Stimulated activated naive CD4-positive, alpha-beta T cell (primary cell): ENCODE data around the gene CLEC12A.
"Not testable (repeated sequence)": the region's sequence is repeated elsewhere in the genome, so short reads cannot be mapped to it uniquely, and the experiment has no call there.

Experiments
- DNase-seq, 6 experiments: peaks; one replicate each; lab custom pipeline; 2025; lab: John Stamatoyannopoulos, UW

CLEC12A gene

GRCh38 chr12:9969673-9970072, 1.5 kb upstream of the CLEC12A start:
- no peak for DNase-seq

GRCh38 chr12:9973949-9974348, 2.7 kb downstream of the CLEC12A start:
- DNase-seq = no peak

- not testable (repeated sequence) for DNase-seq
These were observed 3.5 kb downstream of the CLEC12A start for GRCh38 chr12:9974731-9975130.

- no peak for DNase-seq
These were observed 4.4 kb downstream of the CLEC12A start for GRCh38 chr12:9975614-9976013.

- not testable (repeated sequence) for DNase-seq
These were observed 5.4 kb downstream of the CLEC12A start for GRCh38 chr12:9976626-9977025.

GRCh38 chr12:9977916-9978315, 6.7 kb downstream of the CLEC12A start:
- no peak for DNase-seq

GRCh38 chr12:9980126-9980525, 8.9 kb downstream of the CLEC12A start:
- DNase-seq = no peak

- DNase-seq = no peak
These were observed 20.7 kb downstream of the CLEC12A start for GRCh38 chr12:9991876-9992275.

- no peak for DNase-seq
These were observed 21.1 kb downstream of the CLEC12A start for GRCh38 chr12:9992296-9992695.

- DNase-seq = no peak
These were observed 27.8 kb downstream of the CLEC12A start, which contains the start of gene CLEC1B for GRCh38 chr12:9999016-9999415. TSS of gene CLEC1B (minus strand) at chr12:9999121. CDS start at chr12:9999100, 21 bp downstream.

GRCh38 chr12:10001171-10001776, 30.1 kb downstream of the CLEC12A start:
- DNase-seq = no peak

GRCh38 chr12:10012630-10013330, 41.6 kb downstream of the CLEC12A start:
- no peak for DNase-seq

GRCh38 chr12:10015450-10015849, 44.2 kb downstream of the CLEC12A start:
- DNase-seq = no peak

- no peak for DNase-seq
These were observed 45.7 kb downstream of the CLEC12A start for GRCh38 chr12:10016881-10017280.

GRCh38 chr12:10018386-10018785, 47.2 kb downstream of the CLEC12A start:
- DNase-seq = no peak

- DNase-seq = no peak
These were observed 50.1 kb downstream of the CLEC12A start for GRCh38 chr12:10021342-10021741.

- DNase-seq = no peak
These were observed 54.0 kb downstream of the CLEC12A start for GRCh38 chr12:10025236-10025635.

GRCh38 chr12:10026666-10027065, 55.5 kb downstream of the CLEC12A start:
- DNase-seq = not testable (repeated sequence)

GRCh38 chr12:10027311-10027710, 56.1 kb downstream of the CLEC12A start:
- no peak for DNase-seq

GRCh38 chr12:10027721-10028120, 56.5 kb downstream of the CLEC12A start:
- no peak for DNase-seq

GRCh38 chr12:10030446-10030845, 59.2 kb downstream of the CLEC12A start, which contains the start of gene CLEC9A:
TSS of gene CLEC9A (plus strand) at chr12:10030682. CDS start at chr12:10052688, 22,006 bp downstream.
- DNase-seq = no peak

- DNase-seq = no peak
These were observed 60.1 kb downstream of the CLEC12A start for GRCh38 chr12:10031321-10031720.

- no peak for DNase-seq
These were observed 60.6 kb downstream of the CLEC12A start for GRCh38 chr12:10031771-10032175.
